Tibial artery (tissue), 4 donors: Measurements from ENCODE around the gene HNF1B.

Experiments used
- DNase-seq, 2 donors: peaks; one replicate each; pipeline ENCODE4 v3.0.0-alpha.2; 2019
- H3K27ac ChIP-seq, 2 donors: fragments of 200-600 bp; sonication (generic) in 1 of 2; 1 replicate in 1 of 2; 2 replicates in 1 of 2; pipeline ENCODE4 v1.5.1; 2018 to 2019; ENCODE audit warnings: mild to moderate bottlenecking in 1 of 2
- H3K27me3 ChIP-seq, 2 donors: fragments of 200-600 bp; sonication (generic) in 1 of 2; one replicate each; pipeline versions ENCODE4 v1.5.1 to v1.6.0; 2016 to 2019
- H3K36me3 ChIP-seq, 3 donors: fragments of 200-600 bp; sonication (generic) in 2 of 3; one replicate each; pipeline ENCODE4 v1.5.1; 2016 to 2019; ENCODE audit warnings: mild to moderate bottlenecking in 2 of 3
- H3K4me1 ChIP-seq, 4 donors: fragments of 200-600 bp; sonication (generic) in 2 of 4; 1 replicate in 3 of 4; 2 replicates in 1 of 4; pipeline ENCODE4 v1.5.1; 2016 to 2019
- H3K4me3 ChIP-seq, 2 donors: fragments of 200-600 bp; sonication (generic) in 1 of 2; 1 replicate in 1 of 2; 2 replicates in 1 of 2; pipeline ENCODE4 v1.5.1; 2018 to 2019; ENCODE audit warnings: mild to moderate bottlenecking in 2 of 2
- H3K9me3 ChIP-seq, 3 donors: fragments of 200-600 bp; sonication (generic) in 1 of 3; one replicate each; pipeline ENCODE4 v1.5.1; 2016 to 2019
- CTCF ChIP-seq, 2 experiments: fragments of 200-600 bp in 1 of 2; fragments of 450-650 bp in 1 of 2; IDR thresholded peaks; one replicate each; pipeline ENCODE4 v1.5.1; 2017 to 2019; ENCODE audit warnings: antibody characterized with exemption in 2 of 2, mild to moderate bottlenecking in 1 of 2, moderate library complexity in 1 of 2
- intact Hi-C: fragments of 100-400 bp; cut with DNase I; formaldehyde crosslinking; loops from one replicate; pipeline ENCODE4 v1.15.0; 2023; ENCODE audit warnings: low total_unique reads

The HNF1B gene

GRCh38 chr17:37750768-37751475 lies 6.1 kb upstream of the HNF1B start:
- Histone ChIP-seq H3K36me3 (no peaks in the 10 kb centered on the region), H3K27ac (no peak overlapping the region), H3K4me3 (no peak overlapping the region), H3K27me3 (peaks cover 0 to 39% of the 10 kb centered on the region in 2 donors), H3K9me3 (no peaks in the 10 kb centered on the region), H3K4me1 (no peaks in the 10 kb centered on the region)
- intact Hi-C loops: no loop called here
- no peak for TF ChIP-seq CTCF (IDR thresholded peaks at IDR 0.05)
- DNase-seq: no peak

GRCh38 chr17:37750292-37750691 lies 5.4 kb upstream of the HNF1B start:
- no peak overlapping the region for H3K27ac ChIP-seq
- peaks cover 0 to 44% of the 10 kb centered on the region in 2 donors for H3K27me3 ChIP-seq
- TF ChIP-seq CTCF (IDR thresholded peaks at IDR 0.05): no peak
- H3K9me3 ChIP-seq: no peaks in the 10 kb centered on the region
- DNase-seq: no peak
- H3K4me3 ChIP-seq: no peak overlapping the region
- peaks cover 0 to 5% (median 2%) of the 10 kb centered on the region in 4 donors for H3K4me1 ChIP-seq
- no peaks in the 10 kb centered on the region for H3K36me3 ChIP-seq
- intact Hi-C loops: no loop called here

GRCh38 chr17:37747222-37747621 lies 2.4 kb upstream of the HNF1B start:
- Histone ChIP-seq H3K4me3 (no peak overlapping the region), H3K27ac (no peak overlapping the region), H3K4me1 (peaks cover 0 to 35% (median 32%) of the 10 kb centered on the region in 4 donors), H3K27me3 (peaks cover 0 to 65% of the 10 kb centered on the region in 2 donors), H3K36me3 (no peaks in the 10 kb centered on the region), H3K9me3 (no peaks in the 10 kb centered on the region)
- no peak for TF ChIP-seq CTCF (IDR thresholded peaks at IDR 0.05)
- intact Hi-C loops: no loop called here
- no peak for DNase-seq

- TF ChIP-seq CTCF (IDR thresholded peaks at IDR 0.05): no peak
- DNase-seq: no peak
- no peaks in the 10 kb centered on the region for H3K9me3 ChIP-seq
- H3K27me3 ChIP-seq: peaks cover 3 to 71% of the 10 kb centered on the region in 2 donors
- peaks cover 0 to 41% (median 38%) of the 10 kb centered on the region in 4 donors for H3K4me1 ChIP-seq
- H3K27ac ChIP-seq: no peak overlapping the region
- no peaks in the 10 kb centered on the region for H3K36me3 ChIP-seq
- intact Hi-C loops: no loop called here
- no peak overlapping the region for H3K4me3 ChIP-seq
Measured at GRCh38 chr17:37746617-37747016, 1.8 kb upstream of the HNF1B start.

GRCh38 chr17:37745801-37746426 lies 1.1 kb upstream of the HNF1B start:
- H3K4me1 ChIP-seq: peaks cover 0 to 43% (median 39%) of the 10 kb centered on the region in 4 donors
- H3K36me3 ChIP-seq: no peaks in the 10 kb centered on the region
- no peak overlapping the region for H3K27ac ChIP-seq
- H3K9me3 ChIP-seq: no peaks in the 10 kb centered on the region
- H3K4me3 ChIP-seq: no peak overlapping the region
- H3K27me3 ChIP-seq: peaks cover 5 to 78% of the 10 kb centered on the region in 2 donors
- DNase-seq: no peak
- intact Hi-C loops: no loop called here
- no peak for TF ChIP-seq CTCF (IDR thresholded peaks at IDR 0.05)
